ENCODE measurements around the gene MICU1. TPM values are rescaled to one million over a fixed set of nuclear protein-coding genes. Genes with fewer than 3 reads are reported as not detected.

MICU1 gene
- total RNA-seq, 3 donors from 2014 or later = 27.2 to 44.3 (median 33.9) TPM

DNA sequence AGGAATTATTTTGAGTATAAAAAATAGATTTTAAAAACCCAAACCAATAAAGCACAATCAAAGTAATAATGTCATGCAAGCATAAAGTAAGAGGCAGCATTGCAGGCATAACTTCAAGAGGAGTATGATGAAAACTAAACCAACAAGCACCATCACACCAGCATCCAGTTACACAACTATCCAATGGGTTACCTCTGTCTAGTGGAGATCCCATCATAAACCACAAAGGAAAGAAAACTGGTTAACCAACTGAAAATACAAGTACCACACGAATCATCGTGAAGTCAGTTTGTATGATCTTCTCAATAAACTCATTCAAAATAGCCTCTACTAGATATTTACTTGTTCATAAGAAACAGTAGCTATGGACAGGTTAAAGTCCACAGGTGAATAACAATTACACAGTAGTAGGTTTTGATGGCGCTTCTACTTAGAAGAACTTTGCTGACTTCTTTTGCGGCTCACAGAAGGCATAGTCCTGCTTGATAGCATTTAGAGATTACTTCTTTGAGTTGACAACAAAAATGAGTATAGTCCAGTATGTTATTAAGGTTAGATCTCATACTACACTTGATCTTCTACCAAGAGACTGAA, 116.6 kb downstream of the MICU1 start:
- Histone ChIP-seq H3K27ac (no peak overlapping the region), H3K9me3 (peaks cover 0 to 3% of the 10 kb centered on the region in 2 donors), H3K4me3 (no peak overlapping the region), H3K27me3 (no peaks in the 10 kb centered on the region), H3K4me1 (no peaks in the 10 kb centered on the region), H3K36me3 (no peaks in the 10 kb centered on the region)
- intact Hi-C loops (cut with DNase I; ENCODE audit: low total_unique reads) = no loop called here
- TF ChIP-seq, protein P1, sequence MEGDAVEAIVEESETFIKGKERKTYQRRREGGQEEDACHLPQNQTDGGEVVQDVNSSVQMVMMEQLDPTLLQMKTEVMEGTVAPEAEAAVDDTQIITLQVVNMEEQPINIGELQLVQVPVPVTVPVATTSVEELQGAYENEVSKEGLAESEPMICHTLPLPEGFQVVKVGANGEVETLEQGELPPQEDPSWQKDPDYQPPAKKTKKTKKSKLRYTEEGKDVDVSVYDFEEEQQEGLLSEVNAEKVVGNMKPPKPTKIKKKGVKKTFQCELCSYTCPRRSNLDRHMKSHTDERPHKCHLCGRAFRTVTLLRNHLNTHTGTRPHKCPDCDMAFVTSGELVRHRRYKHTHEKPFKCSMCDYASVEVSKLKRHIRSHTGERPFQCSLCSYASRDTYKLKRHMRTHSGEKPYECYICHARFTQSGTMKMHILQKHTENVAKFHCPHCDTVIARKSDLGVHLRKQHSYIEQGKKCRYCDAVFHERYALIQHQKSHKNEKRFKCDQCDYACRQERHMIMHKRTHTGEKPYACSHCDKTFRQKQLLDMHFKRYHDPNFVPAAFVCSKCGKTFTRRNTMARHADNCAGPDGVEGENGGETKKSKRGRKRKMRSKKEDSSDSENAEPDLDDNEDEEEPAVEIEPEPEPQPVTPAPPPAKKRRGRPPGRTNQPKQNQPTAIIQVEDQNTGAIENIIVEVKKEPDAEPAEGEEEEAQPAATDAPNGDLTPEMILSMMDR (IDR thresholded peaks at IDR 0.05) = no peak
- no peak for TF ChIP-seq POLR2AphosphoS5 (IDR thresholded peaks at IDR 0.05)
- no peak for TF ChIP-seq POLR2A (IDR thresholded peaks at IDR 0.05)
- no peak for DNase-seq (ENCODE audit: low spot score in 2 of 2)

DNA sequence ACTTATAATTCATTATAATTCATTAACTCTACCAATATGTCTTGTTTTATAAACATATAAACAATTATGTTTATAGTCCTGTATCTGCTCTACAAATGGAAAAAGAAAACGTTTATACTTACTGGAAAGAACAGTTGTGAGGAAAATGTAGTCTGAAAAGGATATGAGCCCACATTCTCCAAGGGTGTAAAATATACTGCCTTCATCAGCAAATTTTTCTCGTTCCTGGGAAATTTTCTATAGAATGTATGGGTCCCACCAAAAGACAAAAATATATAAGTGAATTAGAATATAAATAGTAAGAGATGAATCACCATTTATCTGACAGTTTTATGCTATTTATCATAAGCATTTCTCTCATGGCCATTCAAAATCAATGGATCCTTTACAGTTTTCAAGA, 117.8 kb downstream of the MICU1 start:
- no peak overlapping the region for H3K4me3 ChIP-seq
- TF ChIP-seq, protein P1 (IDR thresholded peaks at IDR 0.05) = no peak
- TF ChIP-seq POLR2AphosphoS5 (IDR thresholded peaks at IDR 0.05) (no peak), POLR2A (IDR thresholded peaks at IDR 0.05) (no peak)
- no peaks in the 10 kb centered on the region for H3K27me3 ChIP-seq
- H3K9me3 ChIP-seq = peaks cover 0 to 4% of the 10 kb centered on the region in 2 donors
- DNase-seq (ENCODE audit: low spot score in 2 of 2) = no peak
- intact Hi-C loops (cut with DNase I; ENCODE audit: low total_unique reads) = no loop called here
- H3K27ac ChIP-seq = no peak overlapping the region
- H3K36me3 ChIP-seq = no peaks in the 10 kb centered on the region
- H3K4me1 ChIP-seq = no peaks in the 10 kb centered on the region

DNA sequence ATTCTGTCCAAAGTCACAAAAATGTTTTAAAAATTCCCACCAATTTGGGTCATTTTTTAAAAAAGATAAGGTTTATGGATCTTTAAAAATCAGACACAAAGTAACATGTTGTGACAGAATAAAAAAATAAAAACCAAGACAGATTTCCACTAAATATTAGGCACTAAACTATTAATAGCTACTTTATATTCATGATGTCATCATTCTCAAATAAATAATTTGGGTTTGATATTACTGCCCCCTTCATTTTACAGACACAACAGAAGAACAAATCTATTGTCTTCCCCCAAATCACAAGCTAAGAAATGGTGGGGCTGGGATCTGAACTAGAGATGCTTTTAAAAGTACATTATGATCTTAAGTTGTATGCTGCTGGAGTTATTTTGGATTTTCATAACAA, 119.4 kb downstream of the MICU1 start:
- DNase-seq (ENCODE audit: low spot score in 2 of 2) = no peak
- H3K36me3 ChIP-seq = no peaks in the 10 kb centered on the region
- intact Hi-C loops (cut with DNase I; ENCODE audit: low total_unique reads) = no loop called here

DNA sequence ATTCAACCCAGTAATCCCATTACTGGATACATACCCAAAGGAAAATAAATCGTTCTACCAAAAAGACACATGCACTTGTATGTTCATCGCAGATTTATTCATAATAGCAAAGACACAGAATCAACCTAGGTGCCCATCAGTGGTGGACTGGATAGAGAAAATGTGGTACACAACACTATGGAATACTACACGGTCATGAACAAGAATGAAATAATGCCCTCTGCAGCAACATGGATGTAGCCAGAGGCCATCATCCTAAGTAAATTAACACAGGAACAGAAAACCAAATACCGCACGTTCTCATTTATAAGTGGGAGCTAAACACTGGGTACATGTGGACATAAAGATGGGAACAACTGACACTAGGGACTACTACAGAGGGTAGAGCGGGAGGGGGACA, 120.4 kb downstream of the MICU1 start:
- Histone ChIP-seq H3K4me1 (no peaks in the 10 kb centered on the region), H3K36me3 (no peaks in the 10 kb centered on the region), H3K27ac (no peak overlapping the region), H3K4me3 (no peak overlapping the region), H3K27me3 (no peaks in the 10 kb centered on the region), H3K9me3 (peaks cover 0 to 4% of the 10 kb centered on the region in 2 donors)
- TF ChIP-seq, protein P1 (IDR thresholded peaks at IDR 0.05) = no peak
- no peak for TF ChIP-seq POLR2AphosphoS5 (IDR thresholded peaks at IDR 0.05)
- no peak for TF ChIP-seq POLR2A (IDR thresholded peaks at IDR 0.05)
- intact Hi-C loops (cut with DNase I; ENCODE audit: low total_unique reads) = no loop called here
- DNase-seq (ENCODE audit: low spot score in 2 of 2) = no peak

More for the DNA sequence above, 119.4 kb downstream of the MICU1 start:
- Histone ChIP-seq H3K4me3 (no peak overlapping the region), H3K4me1 (no peaks in the 10 kb centered on the region), H3K9me3 (peaks cover 0 to 4% of the 10 kb centered on the region in 2 donors), H3K27me3 (no peaks in the 10 kb centered on the region), H3K27ac (no peak overlapping the region)
- TF ChIP-seq POLR2AphosphoS5 (IDR thresholded peaks at IDR 0.05) (no peak), POLR2A (IDR thresholded peaks at IDR 0.05) (no peak)
- TF ChIP-seq, protein P1 (IDR thresholded peaks at IDR 0.05) = no peak

DNA sequence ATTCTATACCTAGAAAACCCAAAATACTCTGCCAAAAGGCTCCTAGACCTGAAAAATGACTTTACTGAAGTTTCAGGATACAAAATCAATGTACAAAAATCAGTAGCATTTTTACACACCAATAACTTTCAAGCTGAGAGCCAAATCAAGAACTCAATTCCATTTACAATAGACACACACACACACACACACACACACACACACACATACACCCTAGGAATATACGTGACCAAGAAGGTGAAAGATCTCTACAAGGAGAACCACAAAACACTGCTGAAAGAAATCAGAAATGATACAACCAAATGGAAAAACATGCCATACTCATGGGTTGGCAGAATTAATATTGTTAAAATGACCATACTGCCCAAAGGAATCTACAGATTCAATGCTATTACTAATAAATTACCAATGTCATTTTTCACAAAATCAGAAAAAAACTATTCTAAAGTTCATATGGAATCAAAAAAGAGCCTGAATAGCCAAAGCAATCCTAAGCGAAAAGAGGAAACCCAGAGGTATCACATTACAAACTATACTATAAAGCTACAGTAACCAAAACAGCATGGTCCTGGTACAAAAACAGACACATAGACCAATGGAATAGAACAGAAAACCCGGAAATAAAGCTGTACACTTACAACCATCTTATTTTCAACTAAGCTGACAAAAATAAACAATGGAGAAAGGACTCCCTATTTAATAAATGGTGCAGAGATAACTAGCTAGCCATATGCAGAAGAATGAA, 122.0 kb downstream of the MICU1 start:
- no peaks in the 10 kb centered on the region for H3K4me1 ChIP-seq
- peaks cover 0 to 4% of the 10 kb centered on the region in 2 donors for H3K9me3 ChIP-seq
- no peak overlapping the region for H3K4me3 ChIP-seq
- no peaks in the 10 kb centered on the region for H3K27me3 ChIP-seq
- no peak overlapping the region for H3K27ac ChIP-seq
- no peaks in the 10 kb centered on the region for H3K36me3 ChIP-seq
- DNase-seq (ENCODE audit: low spot score in 2 of 2) = no peak
- intact Hi-C loops (cut with DNase I; ENCODE audit: low total_unique reads) = no loop called here
- TF ChIP-seq POLR2AphosphoS5 (IDR thresholded peaks at IDR 0.05) = no peak
- no peak for TF ChIP-seq POLR2A (IDR thresholded peaks at IDR 0.05)
- TF ChIP-seq, protein P1 (IDR thresholded peaks at IDR 0.05) = no peak
